ENCODE data around the gene PLEKHG1. TPM values are rescaled to one million over a fixed set of nuclear protein-coding genes. Genes with fewer than 3 reads are reported as not detected.

The PLEKHG1 gene
- total and polyA plus RNA-seq, 4 donors: 3.0 to 11.9 (median 5.2) TPM

DNA sequence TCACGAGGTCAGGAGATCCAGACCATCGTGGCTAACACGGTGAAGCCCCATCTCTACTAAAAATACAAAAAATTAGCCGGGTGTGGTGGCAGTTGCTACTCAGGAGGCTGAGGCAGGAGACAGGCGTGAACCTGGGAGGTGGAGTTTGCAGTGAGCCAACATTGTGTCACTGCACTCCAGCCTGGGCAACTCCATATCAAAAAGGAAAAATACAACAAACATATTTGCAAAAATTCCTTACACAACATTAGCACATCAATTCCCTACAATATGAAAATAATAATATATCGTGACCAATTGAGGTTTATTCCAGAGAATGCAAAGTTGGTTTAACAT, 38.8 kb upstream of the PLEKHG1 start:
- Histone ChIP-seq H3K9me3 (ENCODE audit: control insufficient read depth in 4 of 4, low read length in 3 of 4) (no peaks in the 10 kb centered on the region), H3K27ac (ENCODE audit: low read depth in 1 of 2, low read length in 2 of 2) (no peak overlapping the region), H3K4me3 (ENCODE audit: low read depth in 1 of 3, low read length in 3 of 3) (no peak overlapping the region), H3K9ac (ENCODE audit: low read depth in 1 of 2, low read length in 2 of 2) (no peak overlapping the region), H3K4me1 (ENCODE audit: control insufficient read depth in 4 of 4, insufficient read depth in 4 of 4, low read length in 3 of 4) (peaks cover 0 to 6% (median 3%) of the 10 kb centered on the region in 4 donors), H3K36me3 (ENCODE audit: control insufficient read depth in 4 of 4, insufficient read depth in 3 of 4, low read depth in 1 of 4, low read length in 3 of 4) (no peaks in the 10 kb centered on the region), H3K27me3 (ENCODE audit: control insufficient read depth in 4 of 4, insufficient read depth in 4 of 4, low read length in 3 of 4) (no peaks in the 10 kb centered on the region)
- DNase-seq (ENCODE audit: low spot score): no peak
- TF ChIP-seq GABPA (IDR thresholded peaks at IDR 0.05 in 1 of 2, conservative IDR thresholded peaks at IDR 0.05 in 1 of 2) (no peak), YY1 (IDR thresholded peaks at IDR 0.05) (no peak), HNF4G (IDR thresholded peaks at IDR 0.05) (no peak), HNF4A (conservative IDR thresholded peaks at IDR 0.05) (no peak), EGR1 (IDR thresholded peaks at IDR 0.05; ENCODE audit: low read depth in 2 of 2) (no peak), SP1 (IDR thresholded peaks at IDR 0.05) (no peak)
- TF ChIP-seq, protein P1, sequence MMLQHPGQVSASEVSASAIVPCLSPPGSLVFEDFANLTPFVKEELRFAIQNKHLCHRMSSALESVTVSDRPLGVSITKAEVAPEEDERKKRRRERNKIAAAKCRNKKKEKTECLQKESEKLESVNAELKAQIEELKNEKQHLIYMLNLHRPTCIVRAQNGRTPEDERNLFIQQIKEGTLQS (IDR thresholded peaks at IDR 0.05): no peak
- TF ChIP-seq, protein P2, sequence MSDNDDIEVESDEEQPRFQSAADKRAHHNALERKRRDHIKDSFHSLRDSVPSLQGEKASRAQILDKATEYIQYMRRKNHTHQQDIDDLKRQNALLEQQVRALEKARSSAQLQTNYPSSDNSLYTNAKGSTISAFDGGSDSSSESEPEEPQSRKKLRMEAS (IDR thresholded peaks at IDR 0.05): no peak
- 91% methylated on average over 6 of the region's 6 CpGs for WGBS

DNA sequence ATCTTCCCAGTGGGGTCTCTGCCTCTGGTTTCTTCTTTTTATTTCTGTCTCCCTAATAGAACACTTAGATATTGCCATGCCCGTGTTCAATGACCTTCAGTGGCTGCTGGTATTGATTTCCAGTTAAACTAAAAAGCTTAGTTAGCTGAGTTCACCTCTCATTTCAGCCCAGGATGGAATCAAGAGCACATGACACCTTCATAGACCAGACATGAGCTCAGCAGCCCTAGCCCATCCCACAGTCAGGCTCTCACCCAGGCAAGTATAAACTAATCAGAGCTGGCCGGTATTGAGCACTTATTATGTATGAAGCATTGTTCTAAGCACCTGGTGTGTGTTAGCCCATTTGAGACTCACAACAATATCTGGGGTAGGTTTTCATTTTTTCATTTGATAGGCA, 33.7 kb upstream of the PLEKHG1 start:
- no peaks in the 10 kb centered on the region for H3K36me3 ChIP-seq (ENCODE audit: control insufficient read depth in 4 of 4, insufficient read depth in 3 of 4, low read depth in 1 of 4, low read length in 3 of 4)
- peaks cover 1 to 27% (median 10%) of the 10 kb centered on the region in 4 donors for H3K4me1 ChIP-seq (ENCODE audit: control insufficient read depth in 4 of 4, insufficient read depth in 4 of 4, low read length in 3 of 4)
- H3K9ac ChIP-seq (ENCODE audit: low read depth in 1 of 2, low read length in 2 of 2): no peak overlapping the region
- no peaks in the 10 kb centered on the region for H3K27me3 ChIP-seq (ENCODE audit: control insufficient read depth in 4 of 4, insufficient read depth in 4 of 4, low read length in 3 of 4)
- DNase-seq (ENCODE audit: low spot score): no peak
- 60% methylated on average over 2 of the region's 2 CpGs for WGBS
- no peak overlapping the region for H3K4me3 ChIP-seq (ENCODE audit: low read depth in 1 of 3, low read length in 3 of 3)
- TF ChIP-seq HNF4A (conservative IDR thresholded peaks at IDR 0.05): peak in 1 of 2 donors; percentile 7
- TF ChIP-seq, protein P3, sequence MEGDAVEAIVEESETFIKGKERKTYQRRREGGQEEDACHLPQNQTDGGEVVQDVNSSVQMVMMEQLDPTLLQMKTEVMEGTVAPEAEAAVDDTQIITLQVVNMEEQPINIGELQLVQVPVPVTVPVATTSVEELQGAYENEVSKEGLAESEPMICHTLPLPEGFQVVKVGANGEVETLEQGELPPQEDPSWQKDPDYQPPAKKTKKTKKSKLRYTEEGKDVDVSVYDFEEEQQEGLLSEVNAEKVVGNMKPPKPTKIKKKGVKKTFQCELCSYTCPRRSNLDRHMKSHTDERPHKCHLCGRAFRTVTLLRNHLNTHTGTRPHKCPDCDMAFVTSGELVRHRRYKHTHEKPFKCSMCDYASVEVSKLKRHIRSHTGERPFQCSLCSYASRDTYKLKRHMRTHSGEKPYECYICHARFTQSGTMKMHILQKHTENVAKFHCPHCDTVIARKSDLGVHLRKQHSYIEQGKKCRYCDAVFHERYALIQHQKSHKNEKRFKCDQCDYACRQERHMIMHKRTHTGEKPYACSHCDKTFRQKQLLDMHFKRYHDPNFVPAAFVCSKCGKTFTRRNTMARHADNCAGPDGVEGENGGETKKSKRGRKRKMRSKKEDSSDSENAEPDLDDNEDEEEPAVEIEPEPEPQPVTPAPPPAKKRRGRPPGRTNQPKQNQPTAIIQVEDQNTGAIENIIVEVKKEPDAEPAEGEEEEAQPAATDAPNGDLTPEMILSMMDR (IDR thresholded peaks at IDR 0.05; ENCODE audit: low read depth, low read length, missing input control): no peak
- peak; percentile 35 to 46 for TF ChIP-seq RXRA (IDR thresholded peaks at IDR 0.05)
- TF ChIP-seq, protein P4, sequence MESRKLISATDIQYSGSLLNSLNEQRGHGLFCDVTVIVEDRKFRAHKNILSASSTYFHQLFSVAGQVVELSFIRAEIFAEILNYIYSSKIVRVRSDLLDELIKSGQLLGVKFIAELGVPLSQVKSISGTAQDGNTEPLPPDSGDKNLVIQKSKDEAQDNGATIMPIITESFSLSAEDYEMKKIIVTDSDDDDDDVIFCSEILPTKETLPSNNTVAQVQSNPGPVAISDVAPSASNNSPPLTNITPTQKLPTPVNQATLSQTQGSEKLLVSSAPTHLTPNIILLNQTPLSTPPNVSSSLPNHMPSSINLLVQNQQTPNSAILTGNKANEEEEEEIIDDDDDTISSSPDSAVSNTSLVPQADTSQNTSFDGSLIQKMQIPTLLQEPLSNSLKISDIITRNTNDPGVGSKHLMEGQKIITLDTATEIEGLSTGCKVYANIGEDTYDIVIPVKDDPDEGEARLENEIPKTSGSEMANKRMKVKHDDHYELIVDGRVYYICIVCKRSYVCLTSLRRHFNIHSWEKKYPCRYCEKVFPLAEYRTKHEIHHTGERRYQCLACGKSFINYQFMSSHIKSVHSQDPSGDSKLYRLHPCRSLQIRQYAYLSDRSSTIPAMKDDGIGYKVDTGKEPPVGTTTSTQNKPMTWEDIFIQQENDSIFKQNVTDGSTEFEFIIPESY (IDR thresholded peaks at IDR 0.05): no peak
- TF ChIP-seq FOXA1 (IDR thresholded peaks at IDR 0.05): no peak
- TF ChIP-seq EGR1 (IDR thresholded peaks at IDR 0.05; ENCODE audit: low read depth in 2 of 2): no peak
- no peak for TF ChIP-seq SP1 (IDR thresholded peaks at IDR 0.05)
- no peak overlapping the region for H3K27ac ChIP-seq (ENCODE audit: low read depth in 1 of 2, low read length in 2 of 2)
- H3K9me3 ChIP-seq (ENCODE audit: control insufficient read depth in 4 of 4, low read length in 3 of 4): no peaks in the 10 kb centered on the region

DNA sequence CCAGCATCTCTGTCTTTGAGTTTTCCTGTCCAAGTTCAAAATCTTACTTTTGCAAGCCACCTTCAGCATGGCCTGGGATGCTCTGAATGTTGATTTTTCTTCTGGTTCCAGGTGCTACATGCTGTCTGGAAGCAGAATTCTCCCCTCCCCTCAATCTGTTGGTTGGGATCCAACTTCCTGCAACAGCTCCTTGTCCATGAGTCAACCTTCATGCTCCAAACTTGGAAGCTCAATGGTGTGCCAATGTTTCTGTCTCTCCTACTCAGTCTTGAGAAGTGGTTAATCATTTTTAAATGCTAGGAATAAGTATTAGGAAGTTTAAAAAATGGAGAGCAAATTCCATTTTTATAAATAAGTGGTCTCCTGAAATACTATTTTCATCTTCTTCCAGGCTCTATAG, 33.2 kb upstream of the PLEKHG1 start:
- Histone ChIP-seq H3K9me3 (ENCODE audit: control insufficient read depth in 4 of 4, low read length in 3 of 4) (no peaks in the 10 kb centered on the region), H3K9ac (ENCODE audit: low read depth in 1 of 2, low read length in 2 of 2) (no peak overlapping the region), H3K36me3 (ENCODE audit: control insufficient read depth in 4 of 4, insufficient read depth in 3 of 4, low read depth in 1 of 4, low read length in 3 of 4) (no peaks in the 10 kb centered on the region), H3K27ac (ENCODE audit: low read depth in 1 of 2, low read length in 2 of 2) (no peak overlapping the region), H3K4me1 (ENCODE audit: control insufficient read depth in 4 of 4, insufficient read depth in 4 of 4, low read length in 3 of 4) (peaks cover 1 to 27% (median 10%) of the 10 kb centered on the region in 4 donors), H3K27me3 (ENCODE audit: control insufficient read depth in 4 of 4, insufficient read depth in 4 of 4, low read length in 3 of 4) (no peaks in the 10 kb centered on the region), H3K4me3 (ENCODE audit: low read depth in 1 of 3, low read length in 3 of 3) (no peak overlapping the region)
- TF ChIP-seq, protein P5, sequence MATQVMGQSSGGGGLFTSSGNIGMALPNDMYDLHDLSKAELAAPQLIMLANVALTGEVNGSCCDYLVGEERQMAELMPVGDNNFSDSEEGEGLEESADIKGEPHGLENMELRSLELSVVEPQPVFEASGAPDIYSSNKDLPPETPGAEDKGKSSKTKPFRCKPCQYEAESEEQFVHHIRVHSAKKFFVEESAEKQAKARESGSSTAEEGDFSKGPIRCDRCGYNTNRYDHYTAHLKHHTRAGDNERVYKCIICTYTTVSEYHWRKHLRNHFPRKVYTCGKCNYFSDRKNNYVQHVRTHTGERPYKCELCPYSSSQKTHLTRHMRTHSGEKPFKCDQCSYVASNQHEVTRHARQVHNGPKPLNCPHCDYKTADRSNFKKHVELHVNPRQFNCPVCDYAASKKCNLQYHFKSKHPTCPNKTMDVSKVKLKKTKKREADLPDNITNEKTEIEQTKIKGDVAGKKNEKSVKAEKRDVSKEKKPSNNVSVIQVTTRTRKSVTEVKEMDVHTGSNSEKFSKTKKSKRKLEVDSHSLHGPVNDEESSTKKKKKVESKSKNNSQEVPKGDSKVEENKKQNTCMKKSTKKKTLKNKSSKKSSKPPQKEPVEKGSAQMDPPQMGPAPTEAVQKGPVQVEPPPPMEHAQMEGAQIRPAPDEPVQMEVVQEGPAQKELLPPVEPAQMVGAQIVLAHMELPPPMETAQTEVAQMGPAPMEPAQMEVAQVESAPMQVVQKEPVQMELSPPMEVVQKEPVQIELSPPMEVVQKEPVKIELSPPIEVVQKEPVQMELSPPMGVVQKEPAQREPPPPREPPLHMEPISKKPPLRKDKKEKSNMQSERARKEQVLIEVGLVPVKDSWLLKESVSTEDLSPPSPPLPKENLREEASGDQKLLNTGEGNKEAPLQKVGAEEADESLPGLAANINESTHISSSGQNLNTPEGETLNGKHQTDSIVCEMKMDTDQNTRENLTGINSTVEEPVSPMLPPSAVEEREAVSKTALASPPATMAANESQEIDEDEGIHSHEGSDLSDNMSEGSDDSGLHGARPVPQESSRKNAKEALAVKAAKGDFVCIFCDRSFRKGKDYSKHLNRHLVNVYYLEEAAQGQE (IDR thresholded peaks at IDR 0.05): no peak
- TF ChIP-seq, protein P3 (IDR thresholded peaks at IDR 0.05; ENCODE audit: low read depth, low read length, missing input control): no peak
- TF ChIP-seq TAF1 (conservative IDR thresholded peaks at IDR 0.05): no peak
- TF ChIP-seq NR2F2 (IDR thresholded peaks at IDR 0.05): no peak
- DNase-seq (ENCODE audit: low spot score): no peak

Data from liver (tissue), 9 donors.